NCI-H2107 (cell line): Measurements from ENCODE around the gene ARFIP1.

ENCODE experiments used
- DNase-seq: peaks from one replicate; lab custom pipeline; 2025; lab: John Stamatoyannopoulos, UW

Gene ARFIP1

GRCh38 chr4:152898606-152899005 lies 118.9 kb downstream of the ARFIP1 start:
- no peak for DNase-seq

- DNase-seq: no peak
Measured at GRCh38 chr4:152900395-152900794, 120.6 kb downstream of the ARFIP1 start.

- DNase-seq: no peak
Measured at GRCh38 chr4:152901205-152901604, 121.5 kb downstream of the ARFIP1 start.

- no peak for DNase-seq
Measured at GRCh38 chr4:152903658-152904057, 123.9 kb downstream of the ARFIP1 start.

GRCh38 chr4:152909901-152910300 lies 130.1 kb downstream of the ARFIP1 start:
- no peak for DNase-seq

GRCh38 chr4:152910521-152910920 lies 130.8 kb downstream of the ARFIP1 start:
- DNase-seq: no peak

- DNase-seq: no peak
Measured at GRCh38 chr4:152917543-152918395, 138.0 kb downstream of the ARFIP1 start.

GRCh38 chr4:152919826-152920225 lies 140.1 kb downstream of the ARFIP1 start:
- no peak for DNase-seq

- no peak for DNase-seq
Measured at GRCh38 chr4:152920768-152921167, 141.0 kb downstream of the ARFIP1 start.

GRCh38 chr4:152921284-152921683 lies 141.5 kb downstream of the ARFIP1 start:
- DNase-seq: no peak

GRCh38 chr4:152925851-152926250 lies 146.1 kb downstream of the ARFIP1 start:
- no peak for DNase-seq

- DNase-seq: no peak
Measured at GRCh38 chr4:152926959-152927358, 147.2 kb downstream of the ARFIP1 start.

- DNase-seq: no peak
Measured at GRCh38 chr4:152927737-152928136, 148.0 kb downstream of the ARFIP1 start.

GRCh38 chr4:152928286-152928685 lies 148.5 kb downstream of the ARFIP1 start:
- no peak for DNase-seq

- DNase-seq: no peak
Measured at GRCh38 chr4:152929888-152930287, 150.1 kb downstream of the ARFIP1 start.

GRCh38 chr4:152935143-152935542 lies 155.4 kb downstream of the ARFIP1 start:
- no peak for DNase-seq

GRCh38 chr4:152935631-152936445 lies 156.1 kb downstream of the ARFIP1 start, which contains the start of gene FHDC1:
Gene FHDC1 (plus strand): TSS chr4:152936323. CDS start chr4:152943058, 6,735 bp downstream.
- DNase-seq: peak; percentile 24

GRCh38 chr4:152936446-152937335 lies 156.9 kb downstream of the ARFIP1 start:
- no peak for DNase-seq

GRCh38 chr4:152937336-152938236 lies 157.8 kb downstream of the ARFIP1 start:
- DNase-seq: no peak

- DNase-seq: no peak
Measured at GRCh38 chr4:152938237-152938947, 158.6 kb downstream of the ARFIP1 start.
